GM19324 (cell line): ENCODE measurements around the gene SLC9A7.

Source experiments
- ATAC-seq: cut with Tn5 transposase; IDR thresholded peaks from one replicate; pipeline ENCODE4 v1.9.1; 2021; ENCODE audit warnings: mild to moderate bottlenecking, moderate library complexity; ENCODE audit not compliant: unreplicated experiment, low FRiP score

Gene SLC9A7

DNA sequence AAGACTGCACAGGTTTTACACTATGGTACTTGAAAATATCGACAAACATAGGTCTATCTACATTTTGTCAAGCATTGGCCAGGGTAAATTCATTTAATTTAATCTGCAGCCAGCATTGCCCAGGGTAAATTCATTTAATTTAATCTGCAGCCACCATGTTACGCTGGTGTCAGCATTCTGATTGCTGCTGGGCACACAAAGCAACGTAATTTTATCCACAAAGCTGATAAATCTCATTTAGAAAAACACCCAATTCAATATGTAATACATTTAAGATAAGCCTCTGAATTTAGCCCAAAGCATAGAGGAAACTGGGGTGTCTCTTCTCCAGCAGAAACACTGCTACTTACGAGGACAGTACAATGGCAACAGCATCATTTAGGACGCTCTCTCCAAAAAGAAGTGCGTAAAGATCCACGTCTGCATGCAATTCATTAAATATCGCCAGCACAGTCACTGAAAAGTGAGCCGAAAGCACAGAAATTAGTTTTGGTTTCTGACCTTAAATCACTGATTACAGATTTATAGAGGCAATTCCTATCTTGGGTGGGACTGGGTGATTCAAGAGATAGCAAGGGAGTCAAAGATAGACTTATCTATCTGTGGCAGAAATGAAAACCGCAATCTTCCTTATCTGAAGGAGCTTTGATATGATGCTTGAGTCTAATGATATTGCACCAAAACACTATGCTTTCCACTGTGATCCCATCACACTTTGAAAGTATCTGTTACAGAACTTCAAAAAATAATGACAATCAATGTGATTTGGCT, 96.5 kb downstream of the SLC9A7 start:
- ATAC-seq: no peak

DNA sequence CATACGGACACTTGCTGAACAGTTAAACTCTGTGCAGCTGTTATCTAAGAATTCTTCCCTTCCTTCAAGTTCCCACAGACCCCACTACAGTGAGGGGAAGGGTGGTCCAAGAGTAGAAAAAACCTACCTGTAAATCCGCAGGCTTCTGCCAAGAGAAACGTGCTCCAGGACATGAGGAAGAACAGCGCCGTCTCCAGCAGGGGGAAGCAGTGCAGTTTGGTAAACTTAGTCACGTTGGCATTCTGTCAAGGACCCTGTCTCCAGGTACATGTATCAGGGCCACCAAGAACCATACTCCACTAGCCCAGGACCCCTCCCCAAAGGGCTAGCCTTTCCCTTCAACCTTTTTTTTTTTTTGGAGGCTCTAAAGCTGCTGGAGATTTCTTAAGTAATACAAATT, 105.4 kb downstream of the SLC9A7 start:
- no peak for ATAC-seq

DNA sequence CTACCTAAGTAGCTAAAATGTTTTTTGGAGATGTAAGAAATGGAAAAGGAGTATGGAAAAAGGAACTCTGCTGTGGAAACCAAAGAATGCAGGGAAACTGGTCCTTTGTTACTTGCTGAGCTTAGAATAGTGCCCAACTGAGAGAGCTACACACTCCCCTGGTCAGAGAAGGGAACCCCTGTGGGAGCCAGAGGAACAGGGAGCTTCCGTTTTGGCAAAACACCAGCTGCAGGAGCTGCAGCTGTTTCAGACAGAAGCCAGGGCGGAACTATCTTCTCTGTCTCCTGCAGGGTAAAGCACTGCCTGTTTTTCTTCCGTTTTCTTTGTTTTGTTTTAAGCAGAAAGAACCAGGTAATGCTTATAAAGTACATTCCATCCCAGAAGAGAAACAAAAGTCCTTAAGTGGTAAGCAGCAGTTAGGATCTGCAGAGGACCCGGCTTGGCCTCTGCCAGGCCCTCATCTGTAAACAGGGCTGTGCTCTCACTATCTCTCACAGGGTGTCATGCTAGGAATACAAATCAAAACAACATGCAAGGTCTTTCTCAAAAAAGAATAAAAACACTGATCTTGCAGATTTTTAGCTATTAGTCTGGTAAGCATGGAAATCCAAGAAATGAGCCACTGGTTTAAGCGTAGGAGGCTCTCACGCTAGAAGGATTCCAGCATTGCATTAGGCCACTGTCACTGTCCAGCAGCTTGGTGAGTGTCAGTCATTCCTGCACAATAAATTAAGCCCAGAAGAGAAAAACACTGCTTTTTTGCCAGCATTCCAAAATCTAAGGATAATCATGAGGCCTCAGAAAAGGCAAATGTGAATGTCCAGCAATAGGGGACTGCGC, 109.3 kb downstream of the SLC9A7 start:
- ATAC-seq: no peak

DNA sequence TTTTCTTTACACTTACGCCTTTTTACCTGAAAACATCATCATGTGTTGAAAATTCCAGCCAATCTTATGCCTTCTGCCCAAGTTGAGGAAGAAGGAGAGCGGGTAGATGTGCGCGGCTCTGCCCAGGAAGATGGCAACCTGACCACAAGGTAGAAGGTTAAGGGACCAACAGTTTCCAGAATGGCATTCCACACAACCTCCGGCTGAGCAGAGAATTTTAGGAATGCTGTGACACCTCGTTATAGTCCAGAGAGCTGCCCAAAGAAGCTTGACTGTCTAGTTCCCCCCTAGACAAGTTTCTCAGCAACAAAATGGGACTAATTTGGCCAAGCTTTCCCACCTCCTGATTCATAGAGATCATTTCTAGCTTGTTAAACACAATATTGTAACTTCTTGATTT, 110.3 kb downstream of the SLC9A7 start:
- no peak for ATAC-seq

DNA sequence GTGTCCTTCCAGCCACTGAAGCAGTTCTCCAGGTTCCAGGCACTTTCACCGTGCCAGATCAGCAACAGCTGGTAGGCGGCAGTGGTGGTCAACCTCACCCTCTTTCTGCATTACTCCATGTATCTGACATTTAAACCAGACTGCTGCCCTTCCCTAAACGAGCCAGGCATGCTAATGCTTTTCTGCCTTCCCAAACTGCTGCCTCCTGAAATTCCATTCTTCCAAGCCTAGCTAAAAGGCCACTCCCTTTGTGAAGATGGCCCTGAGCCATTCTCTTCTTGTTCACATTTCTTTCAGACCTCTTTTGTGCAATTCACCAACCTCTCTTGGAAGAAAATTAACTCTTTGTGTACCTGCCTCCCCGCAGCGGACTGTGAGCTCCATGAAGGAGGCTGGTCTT, 111.7 kb downstream of the SLC9A7 start:
- no peak for ATAC-seq

DNA sequence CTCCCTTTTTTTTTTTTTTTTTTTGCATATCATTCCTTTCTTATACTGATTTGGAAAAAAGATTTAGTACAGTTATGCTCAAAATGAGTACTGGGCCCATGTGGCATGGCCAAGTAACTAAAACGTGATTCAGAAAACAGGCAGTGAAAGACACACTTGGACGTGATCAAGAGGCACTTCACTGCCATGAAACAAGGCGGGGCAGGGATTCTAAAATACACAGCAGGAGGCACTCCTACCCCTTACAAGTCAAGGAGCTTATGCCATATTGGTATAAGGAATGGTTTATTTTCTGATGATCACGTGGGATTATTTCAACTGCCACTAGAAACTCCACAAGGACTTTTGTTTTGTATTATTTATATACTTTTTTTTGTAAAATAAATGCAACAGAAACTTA, 113.3 kb downstream of the SLC9A7 start:
- ATAC-seq: no peak

DNA sequence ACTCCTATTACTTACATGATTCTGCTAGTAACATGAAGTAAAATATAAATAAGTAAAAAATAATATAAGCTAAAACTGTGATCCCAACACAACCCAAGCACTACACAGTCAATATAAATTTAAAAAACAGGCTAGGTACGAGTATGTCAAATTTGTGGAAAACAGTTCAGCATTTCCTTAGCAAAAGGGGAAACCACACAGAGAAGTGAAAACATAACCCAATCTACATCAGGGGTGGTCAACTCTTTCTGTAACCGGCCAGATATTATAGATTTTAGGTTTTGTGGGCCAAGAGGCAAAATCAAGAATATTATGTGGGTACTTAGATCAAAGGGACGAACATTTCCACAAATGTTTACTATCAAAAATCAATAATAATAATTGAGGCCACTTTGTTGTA, 115.3 kb downstream of the SLC9A7 start:
- no peak for ATAC-seq

DNA sequence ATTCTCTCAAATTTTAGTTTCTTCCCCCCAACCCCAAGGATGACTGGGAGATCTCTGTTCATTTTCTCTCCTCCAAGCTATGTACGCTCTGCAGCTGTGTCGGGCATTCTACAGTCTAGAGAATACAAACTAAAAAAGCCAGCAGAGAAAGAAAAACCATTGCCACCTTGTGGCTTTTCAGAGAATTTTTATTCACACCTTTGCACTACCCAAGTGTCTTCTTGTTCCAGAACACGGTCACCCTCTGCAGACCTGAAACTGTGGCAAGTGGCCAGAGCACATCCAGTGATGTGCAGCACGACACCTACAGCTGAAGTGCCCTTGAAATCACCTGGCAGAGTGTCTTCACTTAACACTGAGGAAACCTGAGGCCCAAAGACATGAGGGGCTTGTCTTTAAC, 116.8 kb downstream of the SLC9A7 start:
- no peak for ATAC-seq

DNA sequence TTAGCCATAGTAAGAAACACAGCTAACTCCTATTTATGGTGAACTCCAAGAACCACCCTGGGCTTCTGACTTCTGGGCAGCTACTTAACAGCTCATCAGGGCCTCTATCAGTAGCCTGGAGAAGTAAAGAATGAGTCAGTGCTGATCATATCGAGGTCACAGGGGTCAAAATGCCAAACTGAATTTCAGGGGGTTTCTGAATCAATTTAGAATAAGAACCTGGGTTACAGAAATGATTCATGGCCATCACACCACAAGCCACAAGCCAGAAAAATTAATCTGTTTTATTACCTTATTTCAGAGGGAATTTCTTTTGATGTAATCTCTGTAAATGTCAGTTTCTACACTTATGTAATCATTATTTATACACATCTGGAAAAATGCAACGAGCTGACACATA, 121.0 kb downstream of the SLC9A7 start:
- ATAC-seq: no peak

DNA sequence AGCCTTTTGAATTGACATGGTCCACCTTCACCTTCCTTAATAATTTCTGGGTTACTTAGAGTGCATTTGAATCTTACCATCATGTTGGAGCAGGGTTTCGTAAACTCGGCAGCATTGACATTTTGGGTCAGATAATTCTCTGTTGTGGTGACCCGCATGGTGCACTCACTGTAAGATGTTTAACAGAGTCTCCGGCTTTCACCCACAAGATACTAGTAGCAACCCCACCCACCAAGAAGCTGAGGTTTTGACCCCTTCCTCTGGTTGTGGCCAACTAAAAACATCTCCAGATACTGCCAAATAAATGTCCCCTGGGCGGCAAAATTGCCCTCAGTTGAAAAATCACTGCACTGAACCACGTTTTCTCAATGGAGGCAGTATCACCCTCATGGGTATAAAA, 122.7 kb downstream of the SLC9A7 start:
- ATAC-seq: no peak

DNA sequence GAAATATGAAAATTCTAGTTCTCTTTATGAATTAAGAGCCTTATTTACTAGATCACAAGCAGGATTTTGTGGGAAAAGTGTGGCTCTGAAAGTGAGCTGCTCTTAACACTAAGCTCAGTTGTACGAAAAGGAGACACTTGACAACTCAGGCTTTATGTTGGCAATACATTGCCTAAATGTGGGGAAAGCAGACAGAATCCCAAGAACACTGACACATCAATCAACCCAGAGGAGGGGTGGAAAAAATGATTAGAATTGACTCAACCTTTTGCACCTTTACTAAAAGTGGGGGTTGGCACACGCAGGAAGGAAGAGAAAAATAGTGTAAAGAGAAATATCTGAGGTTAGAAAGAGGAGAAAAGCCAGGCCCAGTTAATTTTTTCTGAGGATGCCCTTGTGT, 123.7 kb downstream of the SLC9A7 start:
- no peak for ATAC-seq

DNA sequence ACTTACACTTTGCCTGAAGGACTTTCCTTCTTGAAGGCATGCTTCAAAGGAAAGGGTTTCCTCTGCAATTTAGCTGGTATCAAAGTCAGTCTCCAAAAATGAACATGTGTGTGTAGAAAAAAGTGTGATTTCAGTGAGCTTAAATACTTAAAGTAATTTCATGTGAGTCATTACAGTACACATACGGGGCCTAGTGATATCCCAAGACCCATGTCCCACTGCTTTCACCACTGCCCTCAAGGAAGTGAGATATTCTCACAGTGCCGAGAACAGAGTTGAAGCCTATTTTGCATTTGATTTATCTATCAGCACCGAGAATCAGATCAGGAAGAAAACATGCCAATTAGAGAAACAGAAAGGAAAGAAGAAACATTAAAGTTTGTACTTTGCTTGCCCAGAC, 124.3 kb downstream of the SLC9A7 start:
- ATAC-seq: no peak

DNA sequence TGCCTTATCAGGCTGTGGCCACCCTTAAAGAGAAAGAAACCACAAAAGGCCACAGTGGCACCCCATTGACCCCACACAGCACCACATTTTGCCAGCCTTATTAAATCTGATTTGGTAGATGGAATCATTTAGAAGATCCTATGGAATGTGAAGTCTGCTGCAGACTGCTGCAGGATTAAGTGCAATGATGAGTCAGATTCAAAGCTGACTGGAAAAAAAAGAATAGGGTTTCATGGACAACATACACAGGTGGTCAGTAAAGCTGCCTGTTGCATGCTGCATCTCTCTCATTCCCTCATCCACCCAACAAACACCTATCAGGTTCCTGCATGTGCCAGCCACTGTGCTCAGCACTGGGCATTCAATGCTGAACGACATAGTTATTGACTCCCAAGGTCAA, 128.8 kb downstream of the SLC9A7 start:
- no peak for ATAC-seq

DNA sequence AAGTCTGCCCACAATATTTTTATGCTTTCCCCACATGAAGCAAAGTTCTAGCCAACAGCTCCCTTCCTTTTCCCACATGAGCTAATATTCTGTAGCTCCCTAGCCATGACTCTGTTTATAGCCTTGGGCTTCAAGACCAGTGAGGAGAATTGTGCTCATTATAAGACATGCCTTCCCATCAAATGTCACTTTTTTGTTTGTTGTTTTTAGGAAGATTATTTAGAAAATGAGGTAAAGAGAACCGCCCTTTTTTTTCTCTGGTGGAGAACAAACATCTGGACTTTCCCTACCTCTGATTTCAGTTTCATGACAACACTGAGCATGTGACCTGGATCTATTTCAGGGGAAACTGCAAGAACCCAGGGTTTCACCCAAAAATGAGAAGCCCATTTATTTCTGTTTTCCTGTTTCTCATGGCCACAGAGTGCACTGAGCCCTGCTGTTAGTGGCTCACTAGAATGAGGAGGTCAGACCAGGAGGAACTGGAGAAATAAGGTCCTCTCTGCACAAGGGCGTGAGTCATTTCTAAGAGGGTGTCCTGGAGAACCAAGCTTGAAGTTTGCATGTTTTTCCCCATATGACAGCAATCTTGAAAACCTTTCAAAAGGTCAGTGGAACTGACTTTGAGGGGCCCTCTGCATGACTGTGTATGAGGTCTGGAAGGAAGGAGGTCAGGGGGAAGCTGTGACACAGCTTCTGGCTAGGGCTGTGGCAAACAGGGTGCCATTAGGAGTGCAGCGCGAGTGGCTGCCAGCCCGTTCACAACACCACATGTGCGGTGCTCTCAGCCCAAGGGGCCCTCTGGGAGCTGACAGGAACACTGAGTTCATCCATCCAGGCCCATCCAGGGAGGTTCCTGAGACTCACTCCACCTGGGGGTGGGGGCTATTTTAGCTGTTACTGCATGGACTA, 130.2 kb downstream of the SLC9A7 start:
- ATAC-seq: peak; percentile 71

DNA sequence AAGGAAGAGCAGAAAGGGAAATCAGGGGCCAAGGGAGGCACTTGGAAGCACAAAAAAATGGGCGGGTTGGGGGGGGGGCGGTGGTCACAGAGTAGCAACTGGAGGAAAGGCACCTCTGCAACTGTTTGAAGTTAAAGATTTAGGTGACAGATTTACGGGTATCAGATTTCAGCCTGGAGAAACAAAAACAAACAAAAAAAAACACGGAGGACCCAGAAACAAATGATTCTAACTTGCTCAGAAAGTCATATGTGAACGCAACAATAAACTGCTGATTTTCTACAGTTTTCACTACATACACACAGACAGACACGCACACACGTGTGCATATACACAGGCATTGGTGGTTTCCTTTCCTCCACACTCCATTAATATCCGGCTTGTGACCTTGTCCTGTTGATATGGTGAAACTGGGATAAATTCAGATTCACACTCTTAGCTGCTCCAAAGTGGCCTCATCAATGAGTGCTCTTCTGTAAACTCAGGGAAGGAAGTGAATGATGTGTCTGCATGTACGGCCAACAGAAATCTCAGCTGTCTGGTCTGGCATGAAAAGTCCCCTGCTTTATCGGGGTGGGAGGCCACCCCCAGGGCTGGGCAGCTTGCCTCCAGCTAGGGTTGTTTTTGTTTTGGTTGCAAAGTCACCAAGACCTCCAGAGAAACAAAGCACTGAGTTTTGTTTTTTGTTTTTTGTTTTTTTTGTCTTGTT, 131.1 kb downstream of the SLC9A7 start:
- peak; percentile 21 for ATAC-seq

DNA sequence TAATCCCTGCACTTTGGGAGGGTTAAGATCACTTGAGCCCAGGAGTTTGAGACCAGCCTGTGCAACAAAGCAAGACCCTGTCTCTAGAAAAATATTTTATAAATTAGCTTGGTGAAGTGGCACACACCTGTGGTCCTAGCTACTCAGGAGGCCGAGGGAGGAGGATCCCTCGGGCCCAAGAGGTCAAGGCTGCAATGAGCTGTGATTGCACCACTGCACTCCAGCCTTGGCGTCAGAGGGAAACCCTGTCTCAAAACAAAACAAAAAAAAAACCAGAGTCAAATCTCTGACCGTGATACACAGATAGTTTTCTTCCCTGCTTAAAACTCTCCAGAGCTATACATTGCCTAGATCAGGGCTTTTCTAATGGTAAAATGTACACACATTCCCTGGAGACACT, 131.9 kb downstream of the SLC9A7 start:
- no peak for ATAC-seq

DNA sequence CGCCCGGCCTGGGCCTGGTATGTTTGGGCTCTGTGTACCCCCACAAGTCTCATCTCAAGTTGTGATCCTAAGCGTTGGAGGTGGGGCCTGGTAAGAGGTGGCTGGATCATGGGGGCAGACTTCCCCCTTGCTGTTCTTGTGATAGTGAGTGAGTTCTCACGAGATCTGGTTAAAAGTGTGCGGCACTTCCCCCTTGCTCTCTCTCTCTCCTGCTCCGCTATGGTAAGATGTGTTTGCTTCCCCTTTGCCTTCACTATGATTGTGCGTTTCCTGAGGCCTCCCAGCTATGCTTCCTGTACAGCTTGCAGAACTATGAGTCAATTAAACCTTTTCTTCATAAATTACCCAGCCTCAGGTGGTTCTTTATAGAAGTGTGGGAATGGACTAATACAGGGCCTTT, 132.4 kb downstream of the SLC9A7 start:
- no peak for ATAC-seq

DNA sequence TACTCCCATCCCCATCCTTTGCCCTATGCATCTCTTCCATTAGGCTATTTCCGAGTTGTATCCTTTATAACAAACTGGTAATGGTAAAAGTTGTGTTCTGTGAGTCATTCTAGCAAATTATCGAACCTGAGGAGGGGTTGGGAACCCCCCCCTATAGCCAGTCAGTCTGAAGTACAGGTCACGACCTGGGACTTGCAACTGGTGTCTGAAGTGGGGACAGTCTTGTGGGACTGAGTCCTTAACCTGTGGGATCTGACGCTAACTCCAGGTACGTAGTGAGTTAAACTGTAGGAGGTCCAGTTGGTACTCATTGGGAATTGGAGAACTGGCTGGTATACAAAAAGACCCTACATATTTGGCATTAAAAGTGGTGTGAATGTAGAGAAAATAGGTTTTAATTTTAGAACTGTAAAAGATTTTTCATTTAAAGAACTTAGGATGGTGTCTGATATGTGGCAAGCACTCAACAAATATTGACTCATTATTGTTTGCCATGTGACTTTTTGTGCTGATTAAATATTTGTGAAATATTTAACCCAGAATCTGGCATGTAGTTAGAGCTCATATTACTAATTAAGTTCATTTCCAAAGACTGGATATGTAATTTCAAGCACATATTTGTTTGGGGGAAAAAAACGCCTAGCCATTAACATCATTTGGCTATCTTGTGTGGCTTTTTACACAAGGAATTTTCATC, 134.7 kb downstream of the SLC9A7 start:
- ATAC-seq: no peak

DNA sequence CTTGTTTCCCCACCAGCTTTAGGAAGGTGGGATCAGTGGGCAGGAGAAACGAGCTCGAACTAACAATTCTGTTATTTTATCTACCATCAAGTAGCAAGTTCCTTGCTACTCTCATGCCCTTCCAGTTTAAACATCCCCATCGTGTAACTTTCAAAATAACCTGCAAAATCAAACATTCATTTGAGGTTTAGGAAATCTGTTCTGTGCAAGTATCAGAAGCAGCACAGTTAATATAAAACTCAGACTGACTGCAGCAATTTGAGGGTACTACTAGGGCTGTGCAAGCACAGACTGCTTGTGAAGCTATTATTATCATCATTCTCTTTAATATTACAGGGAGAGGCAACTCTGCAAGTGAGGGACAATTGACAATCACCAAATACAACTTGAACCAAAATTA, 137.3 kb downstream of the SLC9A7 start:
- no peak for ATAC-seq

DNA sequence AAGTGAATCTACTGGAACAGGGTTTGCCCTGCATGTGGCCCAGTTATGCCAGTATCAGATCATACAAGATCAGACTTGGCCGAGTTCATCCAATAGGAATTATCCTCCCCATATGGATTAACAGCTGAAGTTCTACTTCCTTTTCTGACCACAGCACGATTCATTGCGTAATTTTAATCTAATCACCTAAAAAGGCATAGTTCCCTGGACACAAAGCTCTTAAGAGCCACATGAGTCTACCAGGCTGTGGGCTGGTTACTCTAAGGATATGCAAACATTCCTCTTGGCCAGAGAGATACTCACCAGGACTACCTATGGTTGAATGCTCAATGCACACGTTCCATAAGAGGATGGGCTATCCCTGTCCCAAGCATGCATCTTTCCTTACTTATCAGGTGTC, 138.4 kb downstream of the SLC9A7 start:
- no peak for ATAC-seq
